ENCODE data around the gene NFIX.

Gene NFIX

DNA sequence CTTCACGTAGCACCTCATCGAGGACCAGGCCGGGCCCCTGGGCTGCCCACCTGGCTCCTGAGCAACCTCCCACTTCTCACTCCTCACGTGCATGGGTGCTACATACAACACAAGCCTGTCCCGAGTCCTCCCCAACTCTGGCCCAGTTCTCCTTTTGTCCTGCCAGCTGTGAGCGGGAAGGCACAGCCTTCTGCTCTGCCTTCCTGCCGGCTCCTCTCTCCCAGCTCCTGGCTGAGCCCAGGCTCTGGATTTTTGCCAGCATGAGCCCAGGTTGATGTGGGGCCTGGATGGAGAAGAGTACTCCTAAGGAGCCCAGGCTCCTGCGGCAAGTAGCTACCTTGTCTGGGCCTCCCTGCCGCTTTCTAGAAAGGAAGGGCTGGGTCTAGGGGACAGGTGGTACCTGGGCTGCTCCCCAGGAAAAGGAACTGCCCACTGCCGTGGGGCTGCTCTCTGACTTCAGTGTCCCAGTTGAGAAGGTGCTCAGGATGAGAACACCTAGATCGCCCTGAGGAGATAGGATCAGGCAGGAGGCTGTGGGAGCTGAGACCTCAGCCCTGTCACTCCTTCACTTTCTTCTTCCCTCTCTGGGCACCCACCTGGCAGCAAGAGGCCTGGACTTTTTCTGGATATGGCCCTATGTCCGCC lies 83.7 kb downstream of the NFIX start:
- DNase-seq: no peak

- DNase-seq: no peak
Measured at GRCh38 chr19:13079542-13079986, 84.3 kb downstream of the NFIX start.

- DNase-seq: no peak
Measured at GRCh38 chr19:13082192-13083007, 87.1 kb downstream of the NFIX start.

- no peak for DNase-seq
Measured at GRCh38 chr19:13083008-13083404, 87.7 kb downstream of the NFIX start.

GRCh38 chr19:13083627-13084026 lies 88.4 kb downstream of the NFIX start:
- DNase-seq: no peak

GRCh38 chr19:13085666-13086065 lies 90.4 kb downstream of the NFIX start:
- no peak for DNase-seq

- DNase-seq: no peak
Measured at GRCh38 chr19:13086341-13086740, 91.1 kb downstream of the NFIX start.

DNA sequence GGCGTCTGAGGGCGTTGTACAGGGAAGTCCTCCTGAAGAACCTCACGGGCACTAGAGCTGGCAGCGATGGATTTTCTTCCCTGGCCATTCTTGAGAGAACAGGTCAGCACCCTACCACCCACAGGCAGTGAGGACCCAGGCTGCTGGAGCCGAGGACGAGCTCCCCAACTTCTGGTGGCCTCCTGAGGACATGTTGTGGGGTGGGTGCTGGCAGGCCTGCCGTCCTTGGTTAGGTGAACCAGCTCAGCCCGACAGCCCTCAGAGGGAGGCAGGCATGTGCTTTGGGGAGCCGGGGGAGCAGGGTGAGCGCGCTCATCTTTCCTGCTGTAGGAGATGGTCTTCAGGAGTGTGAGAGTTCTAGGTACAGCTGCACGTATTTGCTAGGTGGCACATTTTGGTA lies 92.0 kb downstream of the NFIX start:
- no peak for DNase-seq

- no peak for DNase-seq
Measured at GRCh38 chr19:13087795-13088537, 92.7 kb downstream of the NFIX start.

DNA sequence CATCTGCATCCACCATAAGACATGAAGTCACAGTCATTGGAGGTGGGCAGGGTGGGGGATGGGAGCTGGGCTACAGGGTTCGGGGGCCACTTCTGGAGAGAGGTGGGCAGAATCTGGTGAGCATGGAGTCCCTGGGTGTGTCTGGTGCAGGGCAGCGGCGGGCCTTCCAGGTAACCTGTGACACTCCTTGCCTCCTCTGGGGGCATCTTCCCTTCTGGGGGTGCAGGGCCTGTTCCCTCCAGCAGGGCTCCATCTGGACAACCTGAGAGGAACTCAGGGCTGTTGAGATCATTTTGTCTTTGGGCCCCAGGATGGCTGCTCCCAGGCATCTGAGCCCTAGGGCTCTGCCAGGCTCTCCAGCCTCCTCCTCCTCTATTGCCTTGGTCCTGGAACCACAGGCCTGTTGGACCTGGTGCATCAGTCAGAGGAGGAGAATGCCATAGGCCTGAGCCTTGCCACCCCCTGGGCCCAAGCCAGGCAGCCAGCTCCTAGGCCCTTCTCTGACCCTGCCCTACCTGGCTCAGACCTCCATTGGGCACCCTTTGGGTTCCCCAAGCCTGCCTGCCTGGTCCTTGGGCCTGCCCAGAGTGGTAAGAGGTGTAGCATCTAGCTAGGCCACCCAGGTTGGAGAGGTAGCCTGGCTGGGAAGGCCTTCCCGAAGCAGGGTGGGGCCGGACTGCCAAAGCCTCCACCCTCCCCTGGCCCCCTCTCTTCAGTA lies 94.0 kb downstream of the NFIX start:
- no peak for DNase-seq

DNA sequence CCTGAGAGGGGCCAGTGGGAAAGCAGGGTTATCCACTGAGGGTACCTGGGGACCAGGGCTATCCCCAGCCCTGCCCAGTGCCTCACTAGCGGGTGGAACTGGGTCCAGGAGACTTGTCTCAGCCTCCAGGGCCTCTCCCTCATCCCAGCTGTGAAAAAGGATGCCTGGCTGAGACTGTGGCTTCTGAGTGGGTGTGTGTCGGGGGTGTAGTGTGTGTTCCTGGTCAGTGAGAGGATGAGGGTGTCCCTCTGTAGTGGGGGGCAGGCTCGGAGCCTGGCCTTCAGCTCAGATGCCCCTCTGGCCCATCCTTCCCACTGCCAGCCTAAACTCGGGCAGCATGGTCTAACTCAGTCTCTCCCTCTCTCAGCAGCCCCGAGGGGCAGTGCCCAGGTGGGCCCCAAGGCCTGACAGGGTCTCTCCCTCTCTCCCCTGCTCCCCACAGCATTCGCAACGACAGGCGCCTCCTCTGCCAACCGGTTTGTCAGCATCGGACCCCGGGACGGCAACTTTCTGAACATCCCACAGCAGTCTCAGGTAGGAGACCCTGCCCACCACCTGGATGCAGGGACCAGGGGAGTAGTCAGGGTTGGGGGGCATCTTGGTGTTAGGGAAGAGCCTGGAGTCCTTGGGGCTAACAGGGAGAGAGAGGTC lies 94.7 kb downstream of the NFIX start:
- no peak for DNase-seq

DNA sequence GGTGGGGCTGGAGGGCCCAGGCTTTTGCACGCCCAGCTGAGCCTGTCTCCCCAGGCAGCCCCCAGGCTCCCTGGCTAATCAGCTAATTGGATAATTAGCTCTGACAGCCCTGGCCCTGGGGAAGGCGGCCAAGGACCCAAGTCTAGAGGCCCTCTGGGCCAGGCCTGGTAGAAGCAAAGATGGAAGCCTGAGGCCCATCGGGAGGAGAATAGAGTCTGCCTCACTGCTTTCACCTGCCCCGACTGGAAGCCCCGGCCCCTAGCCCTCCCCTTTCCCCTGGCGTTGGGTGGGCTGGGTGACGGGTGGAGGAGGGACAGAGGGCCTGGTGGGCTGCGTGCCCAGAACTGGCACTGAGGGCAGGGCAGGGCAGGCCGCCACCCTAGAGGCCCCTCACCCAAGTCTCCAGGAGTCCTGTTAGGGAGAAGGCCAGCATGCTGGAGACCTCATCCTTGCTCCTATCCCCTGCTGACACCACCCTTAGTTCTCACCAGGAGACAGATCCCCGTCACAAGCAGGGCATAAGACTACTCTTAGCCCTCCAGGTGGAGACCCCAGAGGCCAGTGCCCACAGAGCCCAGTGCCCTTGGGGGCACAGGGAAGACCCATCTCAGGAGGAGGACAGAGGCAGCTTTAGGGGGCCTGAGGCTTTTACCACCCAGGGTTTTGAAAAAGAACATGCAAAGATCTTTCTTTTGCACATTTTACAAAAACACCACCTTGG lies 95.4 kb downstream of the NFIX start:
- DNase-seq: no peak

- no peak for DNase-seq
Measured at GRCh38 chr19:13091400-13092157, 96.3 kb downstream of the NFIX start.

- DNase-seq: no peak
Measured at GRCh38 chr19:13092158-13092543, 96.9 kb downstream of the NFIX start.

- no peak for DNase-seq
Measured at GRCh38 chr19:13092606-13093235, 97.4 kb downstream of the NFIX start.

DNA sequence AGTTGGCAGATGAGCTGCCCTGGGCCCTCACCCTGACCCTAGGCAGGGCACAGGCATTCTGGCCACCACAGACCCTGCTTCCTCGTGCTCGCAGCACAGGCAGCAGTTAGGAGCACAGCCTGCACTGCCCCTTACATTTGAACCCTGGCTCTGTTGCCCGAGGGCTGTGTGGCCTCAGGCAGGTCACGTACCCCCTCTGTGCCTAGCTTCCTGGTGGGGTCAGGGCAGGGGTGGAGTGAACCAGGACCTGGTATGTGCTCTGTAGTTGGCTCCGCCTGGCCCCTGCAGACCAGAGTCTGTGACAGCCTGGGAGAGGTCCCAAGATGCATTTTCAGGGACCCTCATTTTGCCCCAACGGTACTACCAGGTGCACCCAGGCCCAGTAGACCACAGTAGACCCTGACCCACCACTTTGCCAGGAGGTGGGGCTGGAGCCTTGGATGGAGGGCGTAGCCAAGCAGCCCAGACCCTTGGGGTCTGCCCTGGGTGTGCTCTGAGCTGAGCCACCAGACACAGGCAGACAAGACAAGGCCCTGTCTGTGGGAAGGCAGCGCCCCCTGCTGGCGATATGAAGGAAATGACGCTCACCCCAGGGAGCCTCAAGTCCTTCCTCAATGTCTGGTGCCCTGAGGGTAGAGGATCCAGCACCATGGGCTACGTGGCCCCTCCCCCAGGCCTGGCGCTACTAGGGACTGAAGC lies 98.3 kb downstream of the NFIX start:
- peak; percentile 56 for DNase-seq

DNA sequence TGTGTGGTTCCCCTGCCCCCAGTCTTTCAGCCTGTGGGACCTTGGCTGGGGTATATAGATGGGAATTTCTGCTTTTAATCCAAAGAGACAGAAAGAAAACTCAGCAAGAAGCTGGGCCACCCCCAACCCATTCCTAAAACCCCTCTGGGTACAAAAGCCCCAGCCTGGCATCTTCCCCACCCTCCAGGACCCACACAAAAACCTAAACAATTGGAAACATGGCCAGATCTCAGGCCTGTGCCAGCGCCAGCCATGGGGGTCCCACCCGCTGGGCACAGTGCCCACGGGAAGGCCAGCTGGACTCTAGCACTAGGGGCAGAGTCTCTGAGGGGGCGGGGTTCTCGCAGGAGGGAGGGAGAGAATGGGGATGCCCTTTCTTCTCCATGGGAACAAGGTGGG lies 98.8 kb downstream of the NFIX start:
- no peak for DNase-seq

- DNase-seq: no peak
Measured at GRCh38 chr19:13094771-13095392, 99.6 kb downstream of the NFIX start.

- DNase-seq: no peak
Measured at GRCh38 chr19:13095393-13095784, 100.1 kb downstream of the NFIX start.

Measured in NCI-H2081 treated with DMSO at 0.1 percent for 48 hours (cell line).